ENCODE data around the gene SMKR1. TPM values are rescaled to one million over a fixed set of nuclear protein-coding genes. Genes with fewer than 3 reads are reported as not detected.

The SMKR1 gene
- total and polyA plus RNA-seq, 9 of the 15 experiments (the other 6 are each of a cell fraction or from before 2014, with no cell fraction given), result 0.58 to 1.8 (median 0.93) TPM; not detected in 1

DNA sequence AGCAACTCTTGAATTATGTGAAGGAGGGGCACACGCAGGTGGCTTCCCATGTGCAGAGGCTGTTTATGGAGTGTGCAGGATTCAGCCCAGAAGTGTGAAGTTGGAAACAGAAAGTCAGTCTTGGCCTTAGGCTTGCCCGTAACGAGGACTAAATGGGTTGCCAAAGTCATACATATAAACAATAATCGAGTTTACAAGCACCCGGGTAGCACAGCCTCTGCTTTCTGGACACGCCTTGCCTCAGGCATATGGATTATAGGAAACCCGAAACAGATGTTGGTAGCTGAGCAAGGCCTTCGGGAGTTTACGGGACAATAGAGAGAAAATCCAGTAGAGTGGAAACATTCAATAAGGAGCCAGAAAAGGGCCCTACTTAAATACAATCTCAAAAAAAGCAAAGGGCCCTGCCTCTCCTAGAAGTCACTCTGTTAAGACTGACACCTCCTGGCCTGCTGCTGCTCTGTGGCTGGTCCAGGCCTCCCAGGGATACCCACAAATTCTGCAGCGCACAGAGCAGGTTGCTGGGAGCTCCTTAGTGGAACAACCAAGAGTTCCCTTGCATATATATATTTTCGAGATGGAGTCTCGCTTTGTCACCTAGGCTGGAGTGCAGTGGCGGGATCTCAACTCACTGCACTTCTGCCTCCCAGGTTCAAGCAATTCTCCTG lies 48.5 kb downstream of the SMKR1 start (continued):
- TF ChIP-seq, protein P1, sequence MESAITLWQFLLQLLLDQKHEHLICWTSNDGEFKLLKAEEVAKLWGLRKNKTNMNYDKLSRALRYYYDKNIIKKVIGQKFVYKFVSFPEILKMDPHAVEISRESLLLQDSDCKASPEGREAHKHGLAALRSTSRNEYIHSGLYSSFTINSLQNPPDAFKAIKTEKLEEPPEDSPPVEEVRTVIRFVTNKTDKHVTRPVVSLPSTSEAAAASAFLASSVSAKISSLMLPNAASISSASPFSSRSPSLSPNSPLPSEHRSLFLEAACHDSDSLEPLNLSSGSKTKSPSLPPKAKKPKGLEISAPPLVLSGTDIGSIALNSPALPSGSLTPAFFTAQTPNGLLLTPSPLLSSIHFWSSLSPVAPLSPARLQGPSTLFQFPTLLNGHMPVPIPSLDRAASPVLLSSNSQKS (CRISPR knock-in tag; IDR thresholded peaks at IDR 0.05), result no peak
- TF ChIP-seq PHF8 (IDR thresholded peaks at IDR 0.05; ENCODE audit: borderline replicate concordance, low read length) (no peak), NR1H2 (CRISPR knock-in tag; IDR thresholded peaks at IDR 0.05) (no peak), ZNF707 (CRISPR knock-in tag; conservative IDR thresholded peaks at IDR 0.05) (no peak), PTTG1 (tag; IDR thresholded peaks at IDR 0.05; ENCODE audit: low read depth) (no peak), ZNF696 (CRISPR knock-in tag; conservative IDR thresholded peaks at IDR 0.05) (no peak), NFRKB (IDR thresholded peaks at IDR 0.05; ENCODE audit: low read depth) (no peak), KDM2B (CRISPR knock-in tag; IDR thresholded peaks at IDR 0.05) (no peak), ZNF124 (CRISPR knock-in tag; IDR thresholded peaks at IDR 0.05) (no peak), MAFG (tag; conservative IDR thresholded peaks at IDR 0.05) (no peak), CHD2 (IDR thresholded peaks at IDR 0.05; ENCODE audit: low read depth, low read length) (no peak)
- TF ChIP-seq, protein P2, sequence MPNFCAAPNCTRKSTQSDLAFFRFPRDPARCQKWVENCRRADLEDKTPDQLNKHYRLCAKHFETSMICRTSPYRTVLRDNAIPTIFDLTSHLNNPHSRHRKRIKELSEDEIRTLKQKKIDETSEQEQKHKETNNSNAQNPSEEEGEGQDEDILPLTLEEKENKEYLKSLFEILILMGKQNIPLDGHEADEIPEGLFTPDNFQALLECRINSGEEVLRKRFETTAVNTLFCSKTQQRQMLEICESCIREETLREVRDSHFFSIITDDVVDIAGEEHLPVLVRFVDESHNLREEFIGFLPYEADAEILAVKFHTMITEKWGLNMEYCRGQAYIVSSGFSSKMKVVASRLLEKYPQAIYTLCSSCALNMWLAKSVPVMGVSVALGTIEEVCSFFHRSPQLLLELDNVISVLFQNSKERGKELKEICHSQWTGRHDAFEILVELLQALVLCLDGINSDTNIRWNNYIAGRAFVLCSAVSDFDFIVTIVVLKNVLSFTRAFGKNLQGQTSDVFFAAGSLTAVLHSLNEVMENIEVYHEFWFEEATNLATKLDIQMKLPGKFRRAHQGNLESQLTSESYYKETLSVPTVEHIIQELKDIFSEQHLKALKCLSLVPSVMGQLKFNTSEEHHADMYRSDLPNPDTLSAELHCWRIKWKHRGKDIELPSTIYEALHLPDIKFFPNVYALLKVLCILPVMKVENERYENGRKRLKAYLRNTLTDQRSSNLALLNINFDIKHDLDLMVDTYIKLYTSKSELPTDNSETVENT (CRISPR knock-in tag; IDR thresholded peaks at IDR 0.05), result no peak
